ENCODE results near the gene NFYA. TPM values are rescaled to one million over a fixed set of nuclear protein-coding genes. Genes with fewer than 3 reads are reported as not detected.

The NFYA gene
- total RNA-seq, 1 experiment from 2014 or later: 23.7 TPM

DNA sequence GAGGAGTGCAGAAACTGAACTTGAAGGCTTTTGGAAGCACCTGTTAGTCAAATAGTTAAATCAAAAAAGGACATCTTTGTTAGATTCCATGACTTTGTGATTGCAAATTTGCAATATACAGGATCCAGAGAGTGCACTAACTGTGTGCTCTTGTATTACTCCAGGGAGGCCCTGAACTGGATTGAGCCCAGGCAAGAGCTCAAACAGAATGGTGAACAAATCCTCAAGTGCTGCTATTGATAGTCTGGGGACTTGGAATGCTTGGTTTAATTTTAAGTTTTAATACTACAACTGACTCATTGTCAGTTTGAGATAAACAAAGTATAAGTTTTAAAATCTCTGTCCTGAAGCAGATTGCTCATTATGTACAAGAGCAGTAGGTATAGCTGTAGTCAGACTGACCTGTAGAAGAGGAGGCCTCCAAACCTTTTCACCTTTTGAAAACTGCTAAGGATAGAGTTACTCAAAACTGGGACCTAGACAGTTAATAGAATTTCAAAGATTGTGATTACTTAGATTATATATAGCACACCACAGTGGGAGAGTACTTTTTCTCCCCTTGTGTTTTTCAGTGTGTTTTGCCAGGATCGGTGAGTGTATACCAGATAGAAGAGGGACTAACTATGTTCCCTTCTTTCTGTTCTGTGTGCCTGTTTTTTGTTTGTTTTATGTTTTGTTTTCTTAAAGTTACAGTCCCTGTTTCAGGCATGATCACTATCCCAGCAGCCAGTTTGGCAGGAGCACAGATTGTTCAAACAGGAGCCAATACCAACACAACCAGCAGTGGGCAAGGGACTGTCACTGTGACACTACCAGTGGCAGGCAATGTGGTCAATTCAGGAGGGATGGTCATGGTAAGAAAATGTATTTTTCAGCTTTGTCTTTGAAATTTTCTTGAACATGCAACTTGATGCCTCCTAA lies 18.3 kb downstream of the NFYA start:
- CTCF ChIA-PET: interaction anchor here (2.5 kb wide), 1 partner anchor 91 kb away, joined by 7 read pairs; no protein-coding TSS in a partner anchor

GRCh38 chr6:41092421-41093140 lies 19.8 kb downstream of the NFYA start:
- Mint-ChIP-seq H3K9me3 (ENCODE audit: low read depth, unreplicated experiment) (no peaks in the 10 kb centered on the region), H3K36me3 (ENCODE audit: insufficient read depth, unreplicated experiment) (peaks cover 6% of the 10 kb centered on the region), H3K4me1 (ENCODE audit: low read depth, unreplicated experiment) (no peaks in the 10 kb centered on the region), H3K27me3 (ENCODE audit: unreplicated experiment) (no peaks in the 10 kb centered on the region), H3K4me3 (ENCODE audit: low read depth, unreplicated experiment) (no peak overlapping the region), H3K27ac (ENCODE audit: unreplicated experiment) (no peak overlapping the region)
- intact Hi-C loops (cut with micrococcal nuclease; ENCODE audit: unreplicated experiment): loop anchor here (1.0 kb wide), 2 partner anchors 90 to 227 kb away; no protein-coding TSS in a partner anchor
- TF ChIP-seq, protein P1, sequence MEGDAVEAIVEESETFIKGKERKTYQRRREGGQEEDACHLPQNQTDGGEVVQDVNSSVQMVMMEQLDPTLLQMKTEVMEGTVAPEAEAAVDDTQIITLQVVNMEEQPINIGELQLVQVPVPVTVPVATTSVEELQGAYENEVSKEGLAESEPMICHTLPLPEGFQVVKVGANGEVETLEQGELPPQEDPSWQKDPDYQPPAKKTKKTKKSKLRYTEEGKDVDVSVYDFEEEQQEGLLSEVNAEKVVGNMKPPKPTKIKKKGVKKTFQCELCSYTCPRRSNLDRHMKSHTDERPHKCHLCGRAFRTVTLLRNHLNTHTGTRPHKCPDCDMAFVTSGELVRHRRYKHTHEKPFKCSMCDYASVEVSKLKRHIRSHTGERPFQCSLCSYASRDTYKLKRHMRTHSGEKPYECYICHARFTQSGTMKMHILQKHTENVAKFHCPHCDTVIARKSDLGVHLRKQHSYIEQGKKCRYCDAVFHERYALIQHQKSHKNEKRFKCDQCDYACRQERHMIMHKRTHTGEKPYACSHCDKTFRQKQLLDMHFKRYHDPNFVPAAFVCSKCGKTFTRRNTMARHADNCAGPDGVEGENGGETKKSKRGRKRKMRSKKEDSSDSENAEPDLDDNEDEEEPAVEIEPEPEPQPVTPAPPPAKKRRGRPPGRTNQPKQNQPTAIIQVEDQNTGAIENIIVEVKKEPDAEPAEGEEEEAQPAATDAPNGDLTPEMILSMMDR (IDR thresholded peaks at IDR 0.05; ENCODE audit: unreplicated experiment): peak; percentile 27
- DNase-seq: no peak
- no TSS peak for BruUV-seq (replicated peaks)
- CTCF ChIA-PET: interaction anchor here (0.8 to 2.5 kb wide), 2 partner anchors 90 to 228 kb away, joined by 3 to 7 read pairs; no protein-coding TSS in a partner anchor

More for the DNA sequence above, 18.3 kb downstream of the NFYA start:
- intact Hi-C loops (cut with micrococcal nuclease; ENCODE audit: unreplicated experiment): no loop called here
- H3K4me3 Mint-ChIP-seq (ENCODE audit: low read depth, unreplicated experiment): no peak overlapping the region
- TF ChIP-seq, protein P1 (IDR thresholded peaks at IDR 0.05; ENCODE audit: unreplicated experiment): no peak
- DNase-seq: no peak
- H3K4me1 Mint-ChIP-seq (ENCODE audit: low read depth, unreplicated experiment): no peaks in the 10 kb centered on the region
- peaks cover 6% of the 10 kb centered on the region for H3K36me3 Mint-ChIP-seq (ENCODE audit: insufficient read depth, unreplicated experiment)
- H3K27me3 Mint-ChIP-seq (ENCODE audit: unreplicated experiment): no peaks in the 10 kb centered on the region
- H3K9me3 Mint-ChIP-seq (ENCODE audit: low read depth, unreplicated experiment): no peaks in the 10 kb centered on the region
- no TSS peak for BruUV-seq (replicated peaks)
- H3K27ac Mint-ChIP-seq (ENCODE audit: unreplicated experiment): no peak overlapping the region

GRCh38 chr6:41093729-41094128 lies 21.0 kb downstream of the NFYA start:
- CTCF ChIA-PET: interaction anchor here (0.7 to 2.5 kb wide), 3 partner anchors 12 to 505 kb away, joined by 3 to 7 read pairs (median 4); no protein-coding TSS in a partner anchor
- Mint-ChIP-seq H3K9me3 (ENCODE audit: low read depth, unreplicated experiment) (no peaks in the 10 kb centered on the region), H3K36me3 (ENCODE audit: insufficient read depth, unreplicated experiment) (peaks cover 6% of the 10 kb centered on the region), H3K4me1 (ENCODE audit: low read depth, unreplicated experiment) (no peaks in the 10 kb centered on the region), H3K4me3 (ENCODE audit: low read depth, unreplicated experiment) (no peak overlapping the region), H3K27ac (ENCODE audit: unreplicated experiment) (no peak overlapping the region), H3K27me3 (ENCODE audit: unreplicated experiment) (no peaks in the 10 kb centered on the region)
- TF ChIP-seq, protein P1 (IDR thresholded peaks at IDR 0.05; ENCODE audit: unreplicated experiment): no peak
- intact Hi-C loops (cut with micrococcal nuclease; ENCODE audit: unreplicated experiment): no loop called here
- DNase-seq: no peak
- BruUV-seq (replicated peaks): no TSS peak

GRCh38 chr6:41097467-41098090 lies 24.8 kb downstream of the NFYA start:
- CTCF ChIA-PET: no interaction called here
- no peak for DNase-seq

More at GRCh38 chr6:41097467-41098090, 24.8 kb downstream of the NFYA start:
- H3K27me3 Mint-ChIP-seq (ENCODE audit: unreplicated experiment): no peaks in the 10 kb centered on the region
- no peaks in the 10 kb centered on the region for H3K9me3 Mint-ChIP-seq (ENCODE audit: low read depth, unreplicated experiment)
- no peak overlapping the region for H3K4me3 Mint-ChIP-seq (ENCODE audit: low read depth, unreplicated experiment)
- intact Hi-C loops (cut with micrococcal nuclease; ENCODE audit: unreplicated experiment): no loop called here
- H3K4me1 Mint-ChIP-seq (ENCODE audit: low read depth, unreplicated experiment): no peaks in the 10 kb centered on the region
- TF ChIP-seq, protein P1 (IDR thresholded peaks at IDR 0.05; ENCODE audit: unreplicated experiment): no peak
- H3K36me3 Mint-ChIP-seq (ENCODE audit: insufficient read depth, unreplicated experiment): peaks cover 6% of the 10 kb centered on the region
- no TSS peak for BruUV-seq (replicated peaks)
- no peak overlapping the region for H3K27ac Mint-ChIP-seq (ENCODE audit: unreplicated experiment)
